Measurements from ENCODE around the gene SUCO. TPM values are rescaled to one million over a fixed set of nuclear protein-coding genes. Genes with fewer than 3 reads are reported as not detected.

Gene SUCO
- total RNA-seq, 3 donors from 2014 or later (not counting 1 experiment from before 2014, with no cell fraction given) = 86.0 to 97.5 (median 96.0) TPM

GRCh38 chr1:172513479-172513878 lies 19.5 kb upstream of the SUCO start:
- H3K4me3 ChIP-seq (ENCODE audit: low read length) = no peak overlapping the region
- intact Hi-C loops (cut with micrococcal nuclease) = no loop called here
- Mint-ChIP-seq H3K9me3 (no peaks in the 10 kb centered on the region), H3K4me3 (no peak overlapping the region), H3K4me1 (no peaks in the 10 kb centered on the region), H3K36me3 (no peaks in the 10 kb centered on the region), H3K27me3 (ENCODE audit: low read depth in 2 of 2) (peaks cover 0 to 9% of the 10 kb centered on the region in 2 donors), H3K27ac (no peak overlapping the region)
- no peak for ATAC-seq
- TF ChIP-seq CTCF (IDR thresholded peaks at IDR 0.05) = no peak
- H3K27me3 ChIP-seq (ENCODE audit: control insufficient read depth, insufficient read depth, low read length) = no peaks in the 10 kb centered on the region
- no peak for DNase-seq
- H3K27ac ChIP-seq (ENCODE audit: low read length) = no peak overlapping the region
- no peaks in the 10 kb centered on the region for H3K36me3 ChIP-seq (ENCODE audit: control insufficient read depth, insufficient read depth, low read length)
- H3K4me1 ChIP-seq (ENCODE audit: control insufficient read depth, insufficient read depth, low read length) = no peaks in the 10 kb centered on the region
- no peaks in the 10 kb centered on the region for H3K9me3 ChIP-seq (ENCODE audit: control insufficient read depth, insufficient read depth, low read length)

GRCh38 chr1:172514108-172514507 lies 18.8 kb upstream of the SUCO start:
- H3K27ac Mint-ChIP-seq = no peak overlapping the region
- ATAC-seq (no peak), DNase-seq (no peak)
- no peak for TF ChIP-seq CTCF (IDR thresholded peaks at IDR 0.05)
- no peak overlapping the region for H3K4me3 Mint-ChIP-seq
- no peaks in the 10 kb centered on the region for H3K4me1 ChIP-seq (ENCODE audit: control insufficient read depth, insufficient read depth, low read length)
- no peaks in the 10 kb centered on the region for H3K36me3 ChIP-seq (ENCODE audit: control insufficient read depth, insufficient read depth, low read length)
- H3K27ac ChIP-seq (ENCODE audit: low read length) = no peak overlapping the region
- no peak overlapping the region for H3K4me3 ChIP-seq (ENCODE audit: low read length)
- no peaks in the 10 kb centered on the region for H3K4me1 Mint-ChIP-seq
- intact Hi-C loops (cut with micrococcal nuclease) = no loop called here
- no peaks in the 10 kb centered on the region for H3K36me3 Mint-ChIP-seq
- 95% methylated on average over 3 of the region's 3 CpGs for WGBS (ENCODE audit: insufficient coverage)
- H3K9me3 ChIP-seq (ENCODE audit: control insufficient read depth, insufficient read depth, low read length) = no peaks in the 10 kb centered on the region
- H3K27me3 Mint-ChIP-seq (ENCODE audit: low read depth in 2 of 2) = peaks cover 0 to 9% of the 10 kb centered on the region in 2 donors
- no peaks in the 10 kb centered on the region for H3K27me3 ChIP-seq (ENCODE audit: control insufficient read depth, insufficient read depth, low read length)
- H3K9me3 Mint-ChIP-seq = no peaks in the 10 kb centered on the region

- Mint-ChIP-seq H3K9me3 (no peaks in the 10 kb centered on the region), H3K36me3 (no peaks in the 10 kb centered on the region), H3K4me1 (no peaks in the 10 kb centered on the region), H3K4me3 (no peak overlapping the region), H3K27me3 (ENCODE audit: low read depth in 2 of 2) (peaks cover 0 to 7% of the 10 kb centered on the region in 2 donors), H3K27ac (no peak overlapping the region)
- no peaks in the 10 kb centered on the region for H3K27me3 ChIP-seq (ENCODE audit: control insufficient read depth, insufficient read depth, low read length)
- no peak for DNase-seq
- H3K27ac ChIP-seq (ENCODE audit: low read length) = no peak overlapping the region
- H3K4me1 ChIP-seq (ENCODE audit: control insufficient read depth, insufficient read depth, low read length) = no peaks in the 10 kb centered on the region
- no peak overlapping the region for H3K4me3 ChIP-seq (ENCODE audit: low read length)
- H3K9me3 ChIP-seq (ENCODE audit: control insufficient read depth, insufficient read depth, low read length) = no peaks in the 10 kb centered on the region
- TF ChIP-seq CTCF (IDR thresholded peaks at IDR 0.05) = no peak
- no peak for ATAC-seq
- intact Hi-C loops (cut with micrococcal nuclease) = no loop called here
- H3K36me3 ChIP-seq (ENCODE audit: control insufficient read depth, insufficient read depth, low read length) = no peaks in the 10 kb centered on the region
These were observed 17.5 kb upstream of the SUCO start for GRCh38 chr1:172515436-172515835.

GRCh38 chr1:172515927-172516326 lies 17.0 kb upstream of the SUCO start:
- H3K27ac ChIP-seq (ENCODE audit: low read length) = no peak overlapping the region
- Mint-ChIP-seq H3K27me3 (ENCODE audit: low read depth in 2 of 2) (peaks cover 0 to 7% of the 10 kb centered on the region in 2 donors), H3K9me3 (no peaks in the 10 kb centered on the region), H3K4me1 (no peaks in the 10 kb centered on the region), H3K27ac (no peak overlapping the region), H3K4me3 (no peak overlapping the region), H3K36me3 (no peaks in the 10 kb centered on the region)
- intact Hi-C loops (cut with micrococcal nuclease) = no loop called here
- ATAC-seq (no peak), DNase-seq (no peak)
- H3K9me3 ChIP-seq (ENCODE audit: control insufficient read depth, insufficient read depth, low read length) = no peaks in the 10 kb centered on the region
- H3K27me3 ChIP-seq (ENCODE audit: control insufficient read depth, insufficient read depth, low read length) = no peaks in the 10 kb centered on the region
- H3K4me3 ChIP-seq (ENCODE audit: low read length) = no peak overlapping the region
- H3K4me1 ChIP-seq (ENCODE audit: control insufficient read depth, insufficient read depth, low read length) = no peaks in the 10 kb centered on the region
- H3K36me3 ChIP-seq (ENCODE audit: control insufficient read depth, insufficient read depth, low read length) = no peaks in the 10 kb centered on the region
- TF ChIP-seq CTCF (IDR thresholded peaks at IDR 0.05) = no peak
- WGBS (ENCODE audit: insufficient coverage) = 36% methylated on average over 1 of the region's 1 CpG

Measured in natural killer cell (primary cell).